Mucosa of gallbladder (tissue), 1 donor: ENCODE data around the gene PRR5. TPM values are rescaled to one million over a fixed set of nuclear protein-coding genes. Genes with fewer than 3 reads are reported as not detected.
"Not testable (repeated sequence)": the region's sequence is repeated elsewhere in the genome, so short reads cannot be mapped to it uniquely, and the experiment has no call there.

ENCODE experiments used
- DNase-seq: peaks from one replicate; pipeline ENCODE4 v3.0.0-alpha.2; 2020; ENCODE audit warnings: low spot score
- total RNA-seq: library from RNA; stranded (reverse); gene quantifications from one replicate; pipeline ENCODE4 v1.2.1, GENCODE V29; 2021
- donor health status: DM: no; HTN: no; CAD: no.

The PRR5 gene
- total RNA-seq, 1 donor from 2014 or later = 21.8 TPM

GRCh38 chr22:44733426-44734106 lies 31.6 kb downstream of the PRR5 start:
- no peak for DNase-seq

DNA sequence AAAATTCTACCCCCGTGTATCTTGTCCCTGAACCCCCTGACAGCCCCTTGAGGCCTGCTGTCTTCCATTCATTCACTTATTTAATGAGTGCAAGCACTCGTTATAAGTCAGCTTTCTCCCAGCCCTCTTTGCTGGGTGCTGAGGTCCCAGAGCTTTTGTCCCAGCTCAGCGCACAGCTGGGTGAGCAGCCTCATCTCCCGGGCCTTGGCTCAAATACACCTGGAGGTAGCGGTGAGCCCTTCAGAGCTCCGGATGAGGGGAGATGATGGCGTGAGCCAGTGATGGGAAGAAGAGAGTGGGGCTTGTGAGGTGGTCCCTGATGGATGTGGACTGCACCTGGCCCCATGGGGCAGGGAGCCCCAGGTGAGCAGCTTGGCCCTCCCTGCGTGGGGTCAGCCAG lies 32.3 kb downstream of the PRR5 start:
- DNase-seq = no peak

GRCh38 chr22:44734801-44735517 lies 33.0 kb downstream of the PRR5 start:
- no peak for DNase-seq

DNA sequence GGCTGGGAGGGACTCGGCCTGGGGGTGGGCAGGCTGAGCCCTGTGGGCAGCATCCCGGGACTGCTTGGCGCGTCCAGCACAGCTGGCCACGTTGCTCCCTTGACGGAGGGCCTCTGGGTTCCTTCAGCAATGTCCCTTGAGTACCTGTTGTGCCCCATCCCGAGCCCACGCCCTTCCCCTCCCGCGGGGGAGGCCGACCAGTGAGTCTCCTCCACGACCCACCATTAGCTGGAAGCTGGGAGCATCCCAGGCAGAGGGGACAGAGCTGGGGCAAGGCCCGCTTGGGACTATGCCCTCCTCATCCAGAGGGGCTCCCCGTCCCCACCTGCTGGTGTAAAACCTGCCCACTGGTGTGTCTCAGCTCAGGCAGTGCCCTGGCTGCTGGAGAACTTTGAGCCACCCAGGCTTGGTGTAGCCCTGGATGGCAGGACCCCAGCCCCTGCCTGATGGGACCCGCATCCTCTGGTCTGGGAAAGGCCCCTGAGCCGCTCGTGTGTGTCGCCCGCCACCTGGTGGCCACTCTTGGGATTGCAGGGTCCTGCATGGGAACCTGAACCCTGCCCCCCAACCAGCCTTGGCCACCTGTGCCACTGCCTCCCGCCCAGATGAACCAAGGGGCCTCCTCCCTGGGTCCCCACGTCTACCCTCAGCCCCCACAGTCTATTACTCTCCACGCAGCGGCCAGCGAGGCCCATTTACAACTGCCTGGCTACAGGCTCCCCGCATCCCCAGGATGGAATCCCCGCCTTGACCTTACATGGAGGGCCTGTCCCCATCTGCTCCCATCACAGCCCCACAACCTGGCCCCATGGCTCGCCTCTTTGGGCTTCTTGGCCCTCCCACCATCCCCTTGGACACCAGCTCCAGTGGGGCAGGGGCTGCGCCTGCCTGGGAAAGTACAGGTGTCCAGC lies 33.8 kb downstream of the PRR5 start:
- peak; percentile 75 for DNase-seq

- DNase-seq = no peak
These were observed 34.8 kb downstream of the PRR5 start for GRCh38 chr22:44736581-44737405.

DNA sequence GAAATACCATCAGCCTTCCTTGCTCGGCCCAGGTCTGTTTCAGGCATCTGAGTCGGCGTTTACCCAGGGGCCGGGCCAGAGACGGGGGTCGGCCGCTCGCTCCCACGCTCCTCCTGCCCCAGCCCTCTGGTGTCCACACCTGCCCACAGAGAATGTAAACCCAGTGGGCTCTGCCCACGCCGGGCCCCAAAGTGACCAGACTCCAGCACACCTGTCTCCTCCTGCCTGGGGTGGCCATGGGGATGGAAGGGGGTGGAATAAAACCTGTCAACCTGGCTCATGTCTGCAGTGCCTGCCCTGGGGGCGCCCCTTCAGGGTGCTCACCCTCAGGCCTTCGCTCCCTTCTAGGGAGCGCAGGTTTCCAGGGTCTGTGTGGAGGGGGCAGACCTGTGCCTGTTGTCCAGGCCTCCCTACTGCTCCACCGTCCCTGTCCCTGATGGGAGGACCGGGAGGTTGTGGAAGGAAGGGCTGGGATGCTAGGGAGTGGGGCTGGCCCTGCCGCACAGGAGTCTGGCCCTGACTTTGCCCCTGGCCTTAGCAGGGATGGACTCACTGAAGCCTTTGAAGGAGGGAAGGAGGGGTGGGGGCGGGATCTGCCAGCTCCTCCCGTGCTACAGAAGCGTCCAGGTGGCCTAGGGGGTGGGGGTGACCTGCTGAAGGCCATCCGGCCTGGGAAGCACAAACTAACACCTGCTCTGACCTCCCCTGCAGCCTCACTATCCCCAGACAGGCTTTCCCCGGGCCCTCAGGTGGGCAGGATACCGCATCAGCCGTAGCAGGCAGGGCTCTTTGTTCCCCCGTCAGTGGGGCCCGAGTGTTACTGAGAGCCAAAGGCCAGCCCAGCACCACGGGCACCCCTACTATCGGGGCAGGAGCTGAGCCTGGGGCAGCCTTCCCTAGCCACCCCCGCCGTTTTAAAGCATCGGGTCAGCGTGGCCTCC lies 35.7 kb downstream of the PRR5 start:
- no peak for DNase-seq

GRCh38 chr22:44738347-44738715 lies 36.3 kb downstream of the PRR5 start:
- no peak for DNase-seq

DNA sequence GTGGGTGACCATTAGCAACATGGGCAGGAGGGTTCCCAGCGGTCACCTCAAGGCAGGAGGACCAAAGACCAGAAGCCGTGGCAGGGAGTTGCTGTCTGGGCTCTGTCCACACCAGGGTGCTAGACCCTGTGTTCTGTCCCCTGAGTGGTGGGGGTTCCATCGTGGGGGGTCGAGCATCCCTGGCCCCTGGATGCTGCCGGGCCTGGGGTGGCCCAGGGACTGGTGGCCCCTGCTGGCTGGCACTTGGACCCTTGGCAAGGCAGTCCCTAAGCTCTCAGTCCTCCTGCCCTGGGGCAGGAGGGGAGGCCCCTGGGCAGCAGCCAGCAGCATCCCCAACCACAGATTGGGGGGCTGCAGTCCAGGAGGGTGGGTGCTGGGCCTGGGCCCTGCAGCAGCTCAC lies 37.0 kb downstream of the PRR5 start:
- no peak for DNase-seq

DNA sequence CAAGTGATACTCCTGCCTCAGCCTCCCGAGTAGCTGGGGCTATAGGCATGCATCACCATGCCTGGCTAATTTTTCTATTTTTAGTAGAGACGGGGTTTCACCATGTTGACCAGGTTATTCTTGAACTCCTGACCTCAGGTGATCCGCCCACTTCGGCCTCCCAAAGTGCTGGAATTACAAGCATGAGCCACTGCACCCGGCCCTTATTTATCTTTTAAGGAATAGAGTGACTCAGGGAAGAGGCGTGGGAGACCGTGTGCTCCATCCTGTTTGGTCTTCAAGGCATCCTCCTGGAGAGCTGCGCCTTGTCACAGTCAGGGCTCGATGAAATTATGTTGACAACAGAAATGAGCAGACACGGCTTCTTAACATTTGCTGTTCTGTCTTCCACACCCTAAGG lies 37.7 kb downstream of the PRR5 start:
- DNase-seq = not testable (repeated sequence)

GRCh38 chr22:44740307-44740706 lies 38.3 kb downstream of the PRR5 start:
- DNase-seq = no peak

DNA sequence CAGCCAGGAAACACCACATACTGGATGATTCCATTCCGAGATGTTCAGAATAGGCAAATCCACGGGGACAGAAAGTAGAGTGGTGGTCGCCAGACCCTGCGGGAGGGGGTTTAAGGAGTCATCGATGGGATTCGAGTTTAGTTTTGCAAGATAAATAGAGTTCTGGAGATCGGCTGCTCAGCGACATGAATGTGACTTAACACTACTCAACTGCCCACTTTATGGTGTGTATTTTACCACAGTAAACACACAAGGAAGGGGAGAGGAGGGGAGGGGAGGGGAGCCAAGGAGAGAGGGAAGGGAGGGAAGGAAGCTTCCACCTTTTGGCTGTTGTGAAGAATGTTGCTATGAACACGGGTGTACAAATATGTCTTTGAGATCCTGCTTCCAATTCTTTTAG lies 39.9 kb downstream of the PRR5 start:
- no peak for DNase-seq

- no peak for DNase-seq
These were observed 41.2 kb downstream of the PRR5 start for GRCh38 chr22:44743247-44743646.

GRCh38 chr22:44743804-44744211 lies 41.8 kb downstream of the PRR5 start:
- DNase-seq = no peak

DNA sequence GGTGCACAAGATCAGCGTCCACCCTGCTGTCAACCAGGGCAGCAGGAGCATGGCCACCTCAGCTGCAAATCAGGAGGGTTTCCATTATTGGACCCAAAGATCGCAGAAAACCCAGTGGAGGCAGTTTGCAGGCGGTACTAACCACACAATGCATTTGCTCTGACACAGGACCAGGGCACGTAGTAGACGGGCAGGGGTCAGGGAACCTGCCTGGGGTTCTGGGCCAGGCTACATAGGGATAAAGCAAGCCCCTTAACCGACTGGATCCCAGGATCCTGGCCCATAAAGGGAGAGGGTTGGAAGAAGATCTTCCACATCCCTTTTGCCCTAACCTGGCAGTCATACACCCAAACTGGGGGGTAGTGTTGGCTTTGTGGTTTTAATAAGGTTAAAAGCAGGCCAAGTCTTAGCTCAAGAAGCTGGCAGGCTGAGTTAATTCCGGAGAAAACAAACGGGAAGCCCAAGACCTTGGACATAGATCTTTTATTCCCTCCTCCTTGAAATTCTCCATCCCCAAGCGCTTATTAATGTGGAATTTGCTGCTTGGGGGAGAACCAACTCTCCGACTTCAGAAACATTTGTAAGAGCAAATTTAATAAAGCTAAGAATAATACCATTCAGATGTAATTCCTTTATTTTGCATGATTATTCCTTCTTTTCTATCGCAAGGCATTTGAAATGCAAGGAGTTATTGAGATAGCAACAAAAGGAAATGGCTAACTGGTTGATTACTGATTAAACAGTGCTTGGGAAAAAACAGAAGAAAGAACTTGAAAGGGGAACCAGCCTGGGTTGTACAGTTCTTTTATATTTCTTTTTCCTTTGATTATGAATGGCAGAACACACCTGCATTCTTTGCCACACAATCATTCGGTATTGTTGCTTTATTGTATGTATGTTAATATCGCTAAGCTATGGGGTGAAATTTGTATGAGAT lies 44.1 kb downstream of the PRR5 start:
- no peak for DNase-seq

DNA sequence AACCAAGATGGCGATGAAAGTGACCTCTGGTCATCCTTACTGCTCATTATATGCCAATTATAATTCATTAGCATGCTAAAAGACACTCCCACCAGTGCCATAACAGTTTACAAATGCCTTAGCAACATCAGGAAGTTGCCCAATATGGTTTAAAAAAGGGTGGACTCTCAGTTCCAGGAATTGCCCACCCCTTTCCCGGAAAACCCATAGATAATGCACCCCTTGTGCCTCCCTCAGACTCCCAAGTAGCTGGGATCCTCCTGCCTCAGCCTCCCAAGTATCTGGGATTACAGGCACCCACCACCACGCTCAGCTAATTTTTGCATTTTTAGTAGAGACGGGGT lies 45.8 kb downstream of the PRR5 start:
- DNase-seq = not testable (repeated sequence)

GRCh38 chr22:44748524-44748923 lies 46.5 kb downstream of the PRR5 start:
- no peak for DNase-seq

- no peak for DNase-seq
These were observed 48.5 kb downstream of the PRR5 start for GRCh38 chr22:44750481-44750880.

DNA sequence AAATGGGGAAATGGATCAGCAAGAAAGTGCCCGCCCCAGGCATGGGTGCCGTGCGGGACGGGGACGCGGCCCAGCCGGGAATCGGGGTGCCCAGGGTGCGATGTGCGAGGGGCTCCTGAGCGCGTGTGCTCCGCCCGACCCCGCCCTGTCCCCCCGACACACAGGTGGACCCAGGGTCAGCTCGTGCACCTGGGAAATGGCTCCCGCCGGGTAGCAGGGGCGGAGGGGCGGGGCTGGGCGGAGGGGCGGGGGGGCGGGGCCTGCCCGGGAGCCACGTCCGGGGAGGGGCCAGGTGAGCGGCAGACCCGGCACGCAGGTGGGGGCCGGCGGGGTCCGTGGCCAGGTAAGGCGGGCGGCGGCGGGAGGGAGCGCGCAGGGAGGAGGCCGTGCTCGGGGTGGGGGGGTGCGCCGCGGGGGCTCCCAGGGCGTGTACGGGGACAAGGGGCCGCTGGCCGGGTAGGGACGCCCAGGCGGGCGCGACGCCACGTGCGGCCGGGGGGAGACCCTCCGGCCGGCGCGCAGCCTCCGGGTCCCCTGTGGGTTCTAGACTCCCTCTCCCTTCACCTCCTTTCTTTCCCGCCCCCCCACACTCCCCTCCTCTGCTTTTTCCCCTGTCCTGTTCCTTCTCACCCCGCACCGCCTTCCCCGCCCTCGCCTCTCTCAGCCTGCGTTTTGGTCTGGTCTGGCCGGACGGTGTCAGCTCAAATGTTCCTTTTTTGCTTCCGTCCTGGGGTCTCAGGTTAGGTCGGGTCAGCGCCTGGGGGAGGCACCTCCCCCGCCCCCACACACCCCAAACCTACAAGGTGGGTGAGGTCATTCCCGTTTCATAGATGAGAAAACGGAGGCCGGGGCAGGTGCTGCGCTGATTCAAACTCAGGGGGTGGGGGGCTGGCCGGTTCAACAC lies 50.5 kb downstream of the PRR5 start, which contains the start of gene ARHGAP8:
ARHGAP8 (plus strand) TSS at position 291 of the 904 bp plus-strand sequence. CDS start 33,953 bp downstream, outside the sequence.
- no peak for DNase-seq
